ENCODE data around the gene ZNF80.
"Not testable (repeated sequence)": the region's sequence is repeated elsewhere in the genome, so short reads cannot be mapped to it uniquely, and the experiment has no call there.

GRCh38 chr3:114238146-114238785 is 888 bp upstream of the ZNF80 start:
- TF ChIP-seq, protein P1, sequence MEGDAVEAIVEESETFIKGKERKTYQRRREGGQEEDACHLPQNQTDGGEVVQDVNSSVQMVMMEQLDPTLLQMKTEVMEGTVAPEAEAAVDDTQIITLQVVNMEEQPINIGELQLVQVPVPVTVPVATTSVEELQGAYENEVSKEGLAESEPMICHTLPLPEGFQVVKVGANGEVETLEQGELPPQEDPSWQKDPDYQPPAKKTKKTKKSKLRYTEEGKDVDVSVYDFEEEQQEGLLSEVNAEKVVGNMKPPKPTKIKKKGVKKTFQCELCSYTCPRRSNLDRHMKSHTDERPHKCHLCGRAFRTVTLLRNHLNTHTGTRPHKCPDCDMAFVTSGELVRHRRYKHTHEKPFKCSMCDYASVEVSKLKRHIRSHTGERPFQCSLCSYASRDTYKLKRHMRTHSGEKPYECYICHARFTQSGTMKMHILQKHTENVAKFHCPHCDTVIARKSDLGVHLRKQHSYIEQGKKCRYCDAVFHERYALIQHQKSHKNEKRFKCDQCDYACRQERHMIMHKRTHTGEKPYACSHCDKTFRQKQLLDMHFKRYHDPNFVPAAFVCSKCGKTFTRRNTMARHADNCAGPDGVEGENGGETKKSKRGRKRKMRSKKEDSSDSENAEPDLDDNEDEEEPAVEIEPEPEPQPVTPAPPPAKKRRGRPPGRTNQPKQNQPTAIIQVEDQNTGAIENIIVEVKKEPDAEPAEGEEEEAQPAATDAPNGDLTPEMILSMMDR (IDR thresholded peaks at IDR 0.05) = not testable (repeated sequence)
- not testable (repeated sequence) for TF ChIP-seq POLR2A (IDR thresholded peaks at IDR 0.05)

Measured in suprapubic skin (tissue), 3 donors.